GM13977 (cell line): ENCODE data around the gene PRH2.

ENCODE experiments used
- DNase-seq: peaks from one replicate; pipeline ENCODE4 v3.0.0; 2012; ENCODE audit warnings: low spot score
- CTCF ChIP-seq: IDR thresholded peaks from 2 replicates; pipeline ENCODE4 v1.5.1; 2012; ENCODE audit warnings: mild to moderate bottlenecking, control low read depth; ENCODE audit not compliant: insufficient read depth; ENCODE audit errors: extremely low read depth, missing control alignments
- in situ Hi-C: fragments of 300-500 bp; cut with MboI; formaldehyde crosslinking; loops from one replicate; pipeline ENCODE4 v1.12.0; 2022; ENCODE audit warnings: low sequenced_read_pairs, low pct_unique_long_range_greater_than_20kb, mixed read lengths, inconsistent platforms; ENCODE audit not compliant: unreplicated experiment

The PRH2 gene

GRCh38 chr12:10968765-10969456 lies 39.9 kb downstream of the PRH2 start:
- no peak for TF ChIP-seq CTCF
- in situ Hi-C loops = no loop called here
- DNase-seq = no peak

GRCh38 chr12:10974965-10975364 lies 45.9 kb downstream of the PRH2 start:
- in situ Hi-C loops = no loop called here
- no peak for DNase-seq
- TF ChIP-seq CTCF = no peak

GRCh38 chr12:10982244-10982643 lies 53.2 kb downstream of the PRH2 start:
- no peak for TF ChIP-seq CTCF
- no peak for DNase-seq
- in situ Hi-C loops = no loop called here
